ENCODE data around the gene ZSCAN29. TPM values are rescaled to one million over a fixed set of nuclear protein-coding genes. Genes with fewer than 3 reads are reported as not detected.

ZSCAN29 gene
- total RNA-seq: 20.9 TPM
- polyA plus RNA-seq: 1 to 10 TPM; 5.0 to 7.7 (median 6.1) TPM

DNA sequence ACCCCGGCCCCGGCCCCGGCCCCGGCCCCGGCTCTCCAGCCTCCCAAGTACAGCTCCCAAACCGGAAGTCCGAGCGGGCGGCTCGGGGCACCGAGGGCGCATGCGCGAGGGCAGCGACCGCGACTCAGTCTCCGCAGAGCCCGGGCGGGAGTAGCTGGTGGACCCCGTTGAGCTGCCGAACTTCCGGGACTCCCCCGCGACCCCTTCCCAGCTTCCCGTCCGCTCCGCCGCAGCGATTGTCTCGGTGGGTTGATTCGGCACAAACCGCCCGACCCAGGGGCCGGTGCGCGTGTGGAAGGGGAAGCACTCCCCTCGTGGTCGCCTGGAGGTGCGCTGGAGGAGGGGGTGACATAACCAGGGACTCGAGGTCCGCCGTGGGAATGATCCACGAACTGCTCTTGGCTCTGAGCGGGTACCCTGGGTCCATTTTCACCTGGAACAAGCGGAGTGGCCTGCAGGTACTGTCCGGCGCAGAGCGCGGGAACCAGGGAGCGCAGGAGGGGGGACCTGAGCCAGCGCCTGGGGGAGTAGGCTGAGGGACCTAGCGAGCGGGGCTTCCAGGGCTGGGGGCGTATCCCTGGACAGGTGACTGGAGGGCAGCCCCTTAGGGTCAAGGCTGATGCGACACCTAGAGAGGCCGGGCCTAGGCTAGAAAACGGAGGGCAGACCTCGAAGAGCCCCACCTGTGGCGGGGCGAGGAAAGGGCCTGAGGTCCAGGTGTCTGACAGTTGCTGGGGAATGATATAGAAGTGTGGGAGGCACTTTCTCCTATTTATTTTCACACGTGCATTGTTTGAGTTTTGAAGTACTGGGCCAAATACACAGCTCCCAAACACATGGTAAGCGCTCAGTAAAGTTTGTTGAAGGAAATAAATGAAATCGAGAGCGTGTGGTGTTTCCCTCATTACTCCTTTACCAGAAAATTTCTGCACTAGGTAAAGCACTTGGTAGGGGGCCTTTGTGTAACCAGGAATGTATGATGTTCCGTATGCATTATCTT lies at the start of gene ZSCAN29, which contains the start of gene TUBGCP4:
ZSCAN29 (minus strand) TSS at position 69 of the 1,000 bp plus-strand sequence. CDS start 1,130 bp downstream, outside the sequence.
TUBGCP4 (plus strand) TSS at position 127 of the 1,000 bp plus-strand sequence; CDS start at position 381, 254 bp downstream.
- peaks cover 0 to 23% (median 9%) of the 10 kb centered on the region in 7 donors for H3K9me3 Mint-ChIP-seq
- Histone ChIP-seq H3K4me3 (ENCODE audit: low read depth, low read length) (peak within 1 kb of the TSS; percentile 85), H3K36me3 (ENCODE audit: control insufficient read depth, insufficient read depth, low read length) (peaks cover 13% of the 10 kb centered on the region), H3K27me3 (ENCODE audit: control insufficient read depth, insufficient read depth, low read length) (no peaks in the 10 kb centered on the region), H3K9me3 (ENCODE audit: control insufficient read depth in 2 of 2, low read length in 2 of 2) (peaks cover 0 to 2% of the 10 kb centered on the region in 2 experiments), H3K4me1 (ENCODE audit: control insufficient read depth, insufficient read depth, low read length, poor library complexity, severe bottlenecking) (peaks cover 42% of the 10 kb centered on the region), H3K27ac (ENCODE audit: insufficient read depth, low read length, poor library complexity, severe bottlenecking) (peak within 1 kb of the TSS; percentile 58)
- DNase-seq (peak; percentile 67 to 85 (median 71)), ATAC-seq (ENCODE audit: low read depth in 2 of 2) (peak; percentile 70 to 71)
- peaks cover 35% of the 10 kb centered on the region for H3K36me3 Mint-ChIP-seq
- H3K27ac Mint-ChIP-seq: peak within 1 kb of the TSS; percentile 82 to 96 (median 92)
- peaks cover 24 to 63% (median 51%) of the 10 kb centered on the region in 4 donors for H3K4me1 Mint-ChIP-seq
- peak within 1 kb of the TSS; percentile 92 to 97 (median 95) for H3K4me3 Mint-ChIP-seq
- H3K27me3 Mint-ChIP-seq: no peaks in the 10 kb centered on the region

DNA sequence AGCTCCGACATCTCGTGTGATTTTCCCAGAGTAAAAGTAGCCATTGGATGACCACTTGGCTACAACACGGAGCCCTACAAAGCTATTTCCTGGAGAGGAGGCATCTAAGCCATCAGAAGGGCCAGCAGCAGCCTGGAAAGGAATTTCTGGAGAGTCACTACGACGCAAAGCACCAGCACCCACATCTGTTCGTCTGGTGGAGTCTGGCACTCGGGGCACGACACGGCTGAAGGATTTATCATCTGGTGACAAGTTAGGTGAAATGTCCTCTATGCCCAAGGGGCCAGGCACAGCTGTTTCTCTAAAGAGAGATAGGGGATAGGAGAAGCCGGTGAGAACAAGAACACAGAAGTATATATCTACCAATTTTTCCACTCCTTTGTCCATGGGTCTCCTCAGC lies 49.6 kb upstream of the ZSCAN29 start:
- ATAC-seq (ENCODE audit: low read depth in 2 of 2): no peak
- H3K9me3 ChIP-seq (ENCODE audit: control insufficient read depth in 2 of 2, low read length in 2 of 2): no peaks in the 10 kb centered on the region
- H3K4me1 ChIP-seq (ENCODE audit: control insufficient read depth, insufficient read depth, low read length, poor library complexity, severe bottlenecking): peaks cover 3% of the 10 kb centered on the region
- H3K27ac ChIP-seq (ENCODE audit: insufficient read depth, low read length, poor library complexity, severe bottlenecking): no peak overlapping the region
- no peak for DNase-seq
- H3K9me3 Mint-ChIP-seq: no peaks in the 10 kb centered on the region
- H3K27me3 ChIP-seq (ENCODE audit: control insufficient read depth, insufficient read depth, low read length): no peaks in the 10 kb centered on the region
- H3K4me3 Mint-ChIP-seq: no peak overlapping the region
- peaks cover 49% of the 10 kb centered on the region for H3K36me3 Mint-ChIP-seq
- peak overlapping the region in 1 of 3 donors; percentile 68 for H3K27ac Mint-ChIP-seq
- no peak overlapping the region for H3K4me3 ChIP-seq (ENCODE audit: low read depth, low read length)
- peaks cover 47% of the 10 kb centered on the region for H3K36me3 ChIP-seq (ENCODE audit: control insufficient read depth, insufficient read depth, low read length)
- peaks cover 5 to 21% (median 16%) of the 10 kb centered on the region in 4 donors for H3K4me1 Mint-ChIP-seq
- no peaks in the 10 kb centered on the region for H3K27me3 Mint-ChIP-seq

DNA sequence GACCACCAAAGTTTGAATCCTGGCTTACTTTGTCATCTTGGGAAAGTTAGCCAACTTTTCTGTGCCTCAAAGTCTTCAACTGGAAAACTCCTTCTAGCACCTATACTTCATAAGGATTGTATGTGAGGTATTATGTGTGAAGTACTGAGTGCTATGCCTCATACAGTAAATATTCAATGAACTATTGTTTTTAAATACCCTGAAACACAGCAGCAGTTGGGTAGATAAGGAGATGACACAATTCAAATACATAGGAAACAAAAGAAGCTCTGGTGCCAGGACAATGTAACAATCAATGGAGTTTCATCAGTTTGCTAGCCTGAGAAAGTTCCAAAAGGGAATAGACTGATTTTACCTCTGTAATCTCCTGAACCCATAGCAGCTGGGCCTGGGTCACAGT lies 43.4 kb upstream of the ZSCAN29 start:
- H3K4me3 Mint-ChIP-seq: no peak overlapping the region
- Histone ChIP-seq H3K36me3 (ENCODE audit: control insufficient read depth, insufficient read depth, low read length) (peaks cover 45% of the 10 kb centered on the region), H3K27me3 (ENCODE audit: control insufficient read depth, insufficient read depth, low read length) (no peaks in the 10 kb centered on the region), H3K4me3 (ENCODE audit: low read depth, low read length) (no peak overlapping the region), H3K4me1 (ENCODE audit: control insufficient read depth, insufficient read depth, low read length, poor library complexity, severe bottlenecking) (no peaks in the 10 kb centered on the region), H3K9me3 (ENCODE audit: control insufficient read depth in 2 of 2, low read length in 2 of 2) (no peaks in the 10 kb centered on the region), H3K27ac (ENCODE audit: insufficient read depth, low read length, poor library complexity, severe bottlenecking) (no peak overlapping the region)
- peak overlapping the region in 1 of 3 donors; percentile 56 for H3K27ac Mint-ChIP-seq
- H3K4me1 Mint-ChIP-seq: peaks cover 0 to 10% (median 6%) of the 10 kb centered on the region in 4 donors
- DNase-seq (no peak), ATAC-seq (ENCODE audit: low read depth in 2 of 2) (no peak)
- peaks cover 53% of the 10 kb centered on the region for H3K36me3 Mint-ChIP-seq
- H3K9me3 Mint-ChIP-seq: no peaks in the 10 kb centered on the region
- H3K27me3 Mint-ChIP-seq: no peaks in the 10 kb centered on the region

DNA sequence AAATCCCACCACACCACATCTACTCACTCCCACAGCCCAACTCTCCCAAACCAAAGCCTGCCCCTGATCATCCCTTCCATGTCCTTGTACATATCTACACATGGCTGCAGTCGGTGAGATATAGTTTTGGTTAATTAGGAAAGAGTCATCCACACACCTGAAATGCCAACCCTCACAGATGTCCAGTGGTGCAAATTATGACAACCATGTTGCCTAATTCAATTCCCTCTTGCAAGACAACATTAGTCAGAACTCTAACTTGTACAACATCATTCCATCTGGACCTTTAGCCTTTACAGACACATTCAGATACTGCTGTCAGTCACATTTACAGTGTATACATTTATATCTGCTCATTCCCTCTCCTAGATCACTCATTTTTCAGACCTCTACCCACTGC lies 41.3 kb upstream of the ZSCAN29 start:
- peaks cover 0 to 4% (median 2%) of the 10 kb centered on the region in 4 donors for H3K4me1 Mint-ChIP-seq
- H3K27ac Mint-ChIP-seq: peak overlapping the region; percentile 1 to 50 (median 37)
- Histone ChIP-seq H3K4me1 (ENCODE audit: control insufficient read depth, insufficient read depth, low read length, poor library complexity, severe bottlenecking) (no peaks in the 10 kb centered on the region), H3K36me3 (ENCODE audit: control insufficient read depth, insufficient read depth, low read length) (peaks cover 66% of the 10 kb centered on the region), H3K4me3 (ENCODE audit: low read depth, low read length) (no peak overlapping the region), H3K9me3 (ENCODE audit: control insufficient read depth in 2 of 2, low read length in 2 of 2) (no peaks in the 10 kb centered on the region), H3K27me3 (ENCODE audit: control insufficient read depth, insufficient read depth, low read length) (no peaks in the 10 kb centered on the region), H3K27ac (ENCODE audit: insufficient read depth, low read length, poor library complexity, severe bottlenecking) (no peak overlapping the region)
- DNase-seq: no peak
- H3K4me3 Mint-ChIP-seq: no peak overlapping the region
- no peaks in the 10 kb centered on the region for H3K27me3 Mint-ChIP-seq
- H3K9me3 Mint-ChIP-seq: no peaks in the 10 kb centered on the region
- peaks cover 60% of the 10 kb centered on the region for H3K36me3 Mint-ChIP-seq
- ATAC-seq (ENCODE audit: low read depth in 2 of 2): no peak

DNA sequence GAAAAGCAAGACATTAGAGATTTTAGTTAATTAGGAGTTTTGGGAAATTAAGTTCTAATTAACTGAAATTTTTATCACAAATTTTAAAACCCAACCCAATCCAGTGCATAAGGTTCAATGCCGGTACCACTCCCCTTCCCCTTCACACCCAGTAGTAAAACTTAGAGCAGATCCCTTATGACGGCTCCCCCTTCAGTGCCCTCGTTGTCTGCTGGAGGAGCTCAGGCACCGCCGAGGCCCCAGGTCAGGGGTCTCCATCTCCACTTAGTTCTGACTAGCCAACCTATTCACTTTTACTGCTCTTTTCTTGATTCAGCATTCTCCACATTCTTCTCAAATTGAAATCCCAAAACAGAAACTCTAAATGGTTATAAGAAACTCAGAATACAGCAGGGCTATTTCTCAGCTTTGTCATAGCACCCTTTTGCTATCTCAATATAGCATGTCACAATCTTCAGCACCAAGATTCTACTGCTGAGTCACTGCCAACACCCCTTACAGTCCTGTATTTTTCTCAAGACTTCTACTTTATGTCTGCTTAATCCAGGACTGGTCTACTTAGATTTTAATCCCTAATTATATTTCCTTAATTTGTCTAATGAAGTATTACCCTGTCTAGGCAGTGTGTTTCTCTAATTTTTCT lies 39.9 kb upstream of the ZSCAN29 start:
- H3K4me1 Mint-ChIP-seq: peaks cover 0 to 4% (median 2%) of the 10 kb centered on the region in 4 donors
- peak overlapping the region; percentile 15 to 75 (median 46) for H3K27ac Mint-ChIP-seq
- DNase-seq (no peak), ATAC-seq (ENCODE audit: low read depth in 2 of 2) (no peak)
- H3K9me3 Mint-ChIP-seq: no peaks in the 10 kb centered on the region
- H3K9me3 ChIP-seq (ENCODE audit: control insufficient read depth in 2 of 2, low read length in 2 of 2): no peaks in the 10 kb centered on the region
- H3K27me3 ChIP-seq (ENCODE audit: control insufficient read depth, insufficient read depth, low read length): no peaks in the 10 kb centered on the region
- no peaks in the 10 kb centered on the region for H3K27me3 Mint-ChIP-seq
- peaks cover 63% of the 10 kb centered on the region for H3K36me3 Mint-ChIP-seq
- no peaks in the 10 kb centered on the region for H3K4me1 ChIP-seq (ENCODE audit: control insufficient read depth, insufficient read depth, low read length, poor library complexity, severe bottlenecking)
- no peak overlapping the region for H3K27ac ChIP-seq (ENCODE audit: insufficient read depth, low read length, poor library complexity, severe bottlenecking)
- H3K4me3 ChIP-seq (ENCODE audit: low read depth, low read length): no peak overlapping the region
- peaks cover 71% of the 10 kb centered on the region for H3K36me3 ChIP-seq (ENCODE audit: control insufficient read depth, insufficient read depth, low read length)
- H3K4me3 Mint-ChIP-seq: no peak overlapping the region

DNA sequence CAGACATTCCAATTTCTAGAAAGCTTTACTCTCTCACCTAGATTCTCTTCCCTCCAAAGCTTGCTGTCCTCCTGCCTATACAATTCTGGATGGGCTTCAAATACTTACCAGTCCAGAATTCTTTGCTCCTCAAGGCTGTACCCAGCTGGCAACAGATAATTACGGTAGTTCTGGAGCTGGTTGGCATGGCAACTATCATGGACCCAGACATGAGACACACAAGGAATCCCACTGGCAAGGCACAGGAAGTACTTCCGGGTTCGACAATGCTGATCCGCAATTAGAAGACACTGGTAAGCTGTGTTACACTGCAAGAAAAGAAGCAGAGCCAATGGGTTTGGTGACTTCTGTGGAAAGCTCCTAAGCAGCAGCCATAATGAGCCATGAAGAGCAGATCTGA lies 37.9 kb upstream of the ZSCAN29 start:
- H3K27ac Mint-ChIP-seq: peak overlapping the region in 1 of 3 donors; percentile 27
- H3K9me3 Mint-ChIP-seq: no peaks in the 10 kb centered on the region
- Histone ChIP-seq H3K27ac (ENCODE audit: insufficient read depth, low read length, poor library complexity, severe bottlenecking) (no peak overlapping the region), H3K36me3 (ENCODE audit: control insufficient read depth, insufficient read depth, low read length) (peaks cover 74% of the 10 kb centered on the region), H3K27me3 (ENCODE audit: control insufficient read depth, insufficient read depth, low read length) (no peaks in the 10 kb centered on the region), H3K4me3 (ENCODE audit: low read depth, low read length) (no peak overlapping the region), H3K9me3 (ENCODE audit: control insufficient read depth in 2 of 2, low read length in 2 of 2) (no peaks in the 10 kb centered on the region), H3K4me1 (ENCODE audit: control insufficient read depth, insufficient read depth, low read length, poor library complexity, severe bottlenecking) (no peaks in the 10 kb centered on the region)
- H3K4me1 Mint-ChIP-seq: peaks cover 0 to 7% (median 2%) of the 10 kb centered on the region in 4 donors
- peaks cover 72% of the 10 kb centered on the region for H3K36me3 Mint-ChIP-seq
- DNase-seq (no peak), ATAC-seq (ENCODE audit: low read depth in 2 of 2) (no peak)
- H3K4me3 Mint-ChIP-seq: no peak overlapping the region
- no peaks in the 10 kb centered on the region for H3K27me3 Mint-ChIP-seq

DNA sequence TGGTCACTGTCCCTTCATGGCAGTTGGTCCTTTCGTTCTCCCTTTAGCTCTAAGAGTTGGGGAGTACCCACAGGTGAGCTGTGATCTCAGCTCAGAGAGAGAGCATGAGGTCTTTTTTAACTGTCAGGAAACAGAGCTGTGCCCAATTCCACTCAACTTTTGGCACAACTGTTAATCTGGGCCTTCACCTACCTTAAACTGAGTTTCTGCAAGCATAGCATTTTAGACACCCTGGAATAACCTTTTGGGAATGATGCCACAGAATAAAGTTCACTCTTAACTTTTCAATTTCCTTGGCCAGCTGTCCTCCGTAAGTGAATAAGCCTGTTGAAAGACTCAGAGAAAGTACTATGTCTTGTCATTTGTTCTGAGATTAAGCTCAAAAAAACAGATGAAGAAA lies 36.0 kb upstream of the ZSCAN29 start:
- Mint-ChIP-seq H3K27ac (no peak overlapping the region), H3K36me3 (peaks cover 58% of the 10 kb centered on the region), H3K4me1 (peaks cover 0 to 6% (median 1%) of the 10 kb centered on the region in 4 donors), H3K4me3 (no peak overlapping the region), H3K9me3 (no peaks in the 10 kb centered on the region), H3K27me3 (no peaks in the 10 kb centered on the region)
- no peak overlapping the region for H3K4me3 ChIP-seq (ENCODE audit: low read depth, low read length)
- no peaks in the 10 kb centered on the region for H3K27me3 ChIP-seq (ENCODE audit: control insufficient read depth, insufficient read depth, low read length)
- no peak overlapping the region for H3K27ac ChIP-seq (ENCODE audit: insufficient read depth, low read length, poor library complexity, severe bottlenecking)
- H3K9me3 ChIP-seq (ENCODE audit: control insufficient read depth in 2 of 2, low read length in 2 of 2): no peaks in the 10 kb centered on the region
- H3K4me1 ChIP-seq (ENCODE audit: control insufficient read depth, insufficient read depth, low read length, poor library complexity, severe bottlenecking): no peaks in the 10 kb centered on the region
- ATAC-seq (ENCODE audit: low read depth in 2 of 2) (no peak), DNase-seq (no peak)
- peaks cover 78% of the 10 kb centered on the region for H3K36me3 ChIP-seq (ENCODE audit: control insufficient read depth, insufficient read depth, low read length)

Data from CD4-positive, CD25-positive, alpha-beta regulatory T cell (primary cell).